HEK293 (cell line): ENCODE measurements around the gene SPAAR.

ENCODE experiments used
- CTCF ChIA-PET: fragments of 350-600 bp; formaldehyde crosslinking; extraction: SDS; loops from one replicate; lab custom pipeline; 2021; ENCODE audit warnings: antibody characterized with exemption; lab: Yijun Ruan, JAX
- POLR2A ChIA-PET: fragments of 300-600 bp; formaldehyde crosslinking; extraction: SDS; loops from one replicate; lab custom pipeline; 2020; ENCODE audit warnings: antibody characterized with exemption, inconsistent platforms; lab: Yijun Ruan, JAX
- H3K27ac ChIP-seq: fragments of 200-500 bp; sonication (Bioruptor generic); 2 replicates; pipeline ENCODE4 v1.5.1; 2014; ENCODE audit warnings: low read depth, low read length, control low read depth, inconsistent platforms; ENCODE audit errors: extremely low read depth
- H3K36me3 ChIP-seq, 2 experiments: fragments of 200-500 bp in 1 of 2; sonication (Bioruptor generic) in 1 of 2; 1 replicate in 1 of 2; 2 replicates in 1 of 2; pipeline ENCODE4 v1.5.1; 2014 to 2017; ENCODE audit warnings: inconsistent platforms in 2 of 2, low read length in 2 of 2; ENCODE audit not compliant: control insufficient read depth in 2 of 2, insufficient read depth in 1 of 2
- H3K4me1 ChIP-seq: fragments of 200-500 bp; sonication (Bioruptor generic); 2 replicates; pipeline ENCODE4 v1.5.1; 2014; ENCODE audit warnings: mild to moderate bottlenecking, low read length, inconsistent platforms; ENCODE audit not compliant: control insufficient read depth, insufficient read depth
- H3K4me3 ChIP-seq: 2 replicates; pipeline ENCODE4 v1.5.1; 2011; ENCODE audit warnings: low read depth, mild to moderate bottlenecking, control low read depth, low read length, moderate library complexity
- H3K9me3 ChIP-seq: fragments of 200-500 bp; sonication (Bioruptor generic); 2 replicates; pipeline ENCODE4 v1.5.1; 2014; ENCODE audit warnings: low read depth, low read length, inconsistent platforms; ENCODE audit not compliant: control insufficient read depth, insufficient read depth
- GLI4 ChIP-seq: fragments of 450-650 bp; formaldehyde crosslinking; IDR thresholded peaks from 2 replicates; pipeline ENCODE4 v1.5.1; 2016; ENCODE audit warnings: missing biosample characterization, missing genetic modification characterization
- GLIS1 ChIP-seq: fragments of 450-650 bp; formaldehyde crosslinking; IDR thresholded peaks from 2 replicates; pipeline ENCODE4 v1.5.1; 2016; ENCODE audit warnings: missing biosample characterization, missing genetic modification characterization
- SALL2 ChIP-seq: fragments of 450-650 bp; formaldehyde crosslinking; IDR thresholded peaks from 2 replicates; pipeline ENCODE4 v1.5.0; 2017; ENCODE audit warnings: missing biosample characterization, mild to moderate bottlenecking, missing genetic modification characterization, borderline replicate concordance
- SCRT1 ChIP-seq: fragments of 450-650 bp; formaldehyde crosslinking; IDR thresholded peaks from 2 replicates; pipeline ENCODE4 v1.5.1; 2016; ENCODE audit warnings: missing biosample characterization, missing genetic modification characterization, borderline replicate concordance
- SCRT2 ChIP-seq: fragments of 450-650 bp; formaldehyde crosslinking; IDR thresholded peaks from 2 replicates; pipeline ENCODE4 v1.5.1; 2016; ENCODE audit warnings: missing biosample characterization, missing genetic modification characterization
- ZIC2 ChIP-seq: fragments of 450-650 bp; formaldehyde crosslinking; IDR thresholded peaks from 2 replicates; pipeline ENCODE4 v1.5.1; 2016; ENCODE audit warnings: missing biosample characterization, missing genetic modification characterization
- ZNF175 ChIP-seq: fragments of 450-650 bp; formaldehyde crosslinking; IDR thresholded peaks from 2 replicates; pipeline ENCODE4 v1.5.1; 2016; ENCODE audit warnings: missing biosample characterization, missing genetic modification characterization
- ZNF416 ChIP-seq: fragments of 450-650 bp; formaldehyde crosslinking; IDR thresholded peaks from 2 replicates; pipeline ENCODE4 v1.5.1; 2016; ENCODE audit warnings: missing biosample characterization, missing genetic modification characterization
- ZNF433 ChIP-seq: fragments of 450-650 bp; formaldehyde crosslinking; IDR thresholded peaks from 2 replicates; pipeline ENCODE4 v1.5.1; 2016; ENCODE audit warnings: missing biosample characterization, missing genetic modification characterization, low read depth
- ZNF571 ChIP-seq: fragments of 450-650 bp; formaldehyde crosslinking; IDR thresholded peaks from 2 replicates; pipeline ENCODE4 v1.5.0; 2017; ENCODE audit warnings: missing biosample characterization, missing genetic modification characterization
- TF ChIP-seq, protein P1 (sequence below): fragments of 450-650 bp; IDR thresholded peaks from 2 replicates; pipeline ENCODE4 v1.5.1; 2018; ENCODE audit warnings: missing biosample characterization, missing genetic modification characterization
- TF ChIP-seq, protein P2 (sequence below): fragments of 450-650 bp; formaldehyde crosslinking; IDR thresholded peaks from 2 replicates; pipeline ENCODE4 v1.5.1; 2016; ENCODE audit warnings: missing biosample characterization, missing genetic modification characterization
- TF ChIP-seq, protein P3 (sequence below): fragments of 450-650 bp; formaldehyde crosslinking; IDR thresholded peaks from 2 replicates; pipeline ENCODE4 v1.5.1; 2017; ENCODE audit warnings: missing biosample characterization, mild to moderate bottlenecking, missing genetic modification characterization, moderate library complexity
- TF ChIP-seq, protein P4 (sequence below): fragments of 450-650 bp; formaldehyde crosslinking; IDR thresholded peaks from 2 replicates; pipeline ENCODE4 v1.5.1; 2017; ENCODE audit warnings: missing biosample characterization, missing genetic modification characterization
- TF ChIP-seq, protein P5 (sequence below): fragments of 450-650 bp; formaldehyde crosslinking; IDR thresholded peaks from 2 replicates; pipeline ENCODE4 v1.5.1; 2016; ENCODE audit warnings: missing biosample characterization, missing genetic modification characterization

The SPAAR gene

DNA sequence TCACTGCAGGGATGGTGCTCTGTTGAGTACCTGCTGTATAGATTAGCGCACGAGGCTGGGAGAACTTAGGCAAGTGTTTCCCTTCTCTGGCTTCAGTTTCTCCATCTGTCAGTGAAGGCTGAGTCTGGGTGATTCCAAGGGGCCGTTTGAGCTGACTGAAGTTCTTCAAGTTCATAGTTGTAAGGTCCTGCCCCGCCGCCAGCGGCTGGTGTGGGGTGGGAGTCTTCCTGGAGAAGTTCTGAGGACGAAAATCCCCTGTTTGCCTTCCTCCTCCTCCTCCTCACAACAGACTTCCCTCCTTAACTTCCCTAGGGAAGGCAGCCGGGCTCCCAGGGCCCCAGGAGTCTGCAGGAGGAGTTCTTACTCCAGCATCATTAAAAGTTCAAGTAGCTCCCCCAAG lies 5.0 kb upstream of the SPAAR start:
- peaks cover 10% of the 10 kb centered on the region for H3K4me1 ChIP-seq
- H3K27ac ChIP-seq, result no peak overlapping the region
- ChIA-PET POLR2A (no interaction called here), CTCF (interaction anchor here (0.7 to 7.1 kb wide), 9 partner anchors 10 to 295 kb away, joined by 3 to 85 read pairs (median 8); no protein-coding TSS in a partner anchor)
- H3K9me3 ChIP-seq, result no peaks in the 10 kb centered on the region
- no peaks in the 10 kb centered on the region for H3K36me3 ChIP-seq
- H3K4me3 ChIP-seq, result no peak overlapping the region
- TF ChIP-seq, protein P1, sequence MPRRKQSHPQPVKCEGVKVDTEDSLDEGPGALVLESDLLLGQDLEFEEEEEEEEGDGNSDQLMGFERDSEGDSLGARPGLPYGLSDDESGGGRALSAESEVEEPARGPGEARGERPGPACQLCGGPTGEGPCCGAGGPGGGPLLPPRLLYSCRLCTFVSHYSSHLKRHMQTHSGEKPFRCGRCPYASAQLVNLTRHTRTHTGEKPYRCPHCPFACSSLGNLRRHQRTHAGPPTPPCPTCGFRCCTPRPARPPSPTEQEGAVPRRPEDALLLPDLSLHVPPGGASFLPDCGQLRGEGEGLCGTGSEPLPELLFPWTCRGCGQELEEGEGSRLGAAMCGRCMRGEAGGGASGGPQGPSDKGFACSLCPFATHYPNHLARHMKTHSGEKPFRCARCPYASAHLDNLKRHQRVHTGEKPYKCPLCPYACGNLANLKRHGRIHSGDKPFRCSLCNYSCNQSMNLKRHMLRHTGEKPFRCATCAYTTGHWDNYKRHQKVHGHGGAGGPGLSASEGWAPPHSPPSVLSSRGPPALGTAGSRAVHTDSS (tag by site-specific recombination), result 0 out of 2 replicates have a peak, but pooled peaks have one; percentile 40
- TF ChIP-seq ZNF416 (tag by site-specific recombination), result no peak
- TF ChIP-seq, all 188 proteins: peak for 1

DNA sequence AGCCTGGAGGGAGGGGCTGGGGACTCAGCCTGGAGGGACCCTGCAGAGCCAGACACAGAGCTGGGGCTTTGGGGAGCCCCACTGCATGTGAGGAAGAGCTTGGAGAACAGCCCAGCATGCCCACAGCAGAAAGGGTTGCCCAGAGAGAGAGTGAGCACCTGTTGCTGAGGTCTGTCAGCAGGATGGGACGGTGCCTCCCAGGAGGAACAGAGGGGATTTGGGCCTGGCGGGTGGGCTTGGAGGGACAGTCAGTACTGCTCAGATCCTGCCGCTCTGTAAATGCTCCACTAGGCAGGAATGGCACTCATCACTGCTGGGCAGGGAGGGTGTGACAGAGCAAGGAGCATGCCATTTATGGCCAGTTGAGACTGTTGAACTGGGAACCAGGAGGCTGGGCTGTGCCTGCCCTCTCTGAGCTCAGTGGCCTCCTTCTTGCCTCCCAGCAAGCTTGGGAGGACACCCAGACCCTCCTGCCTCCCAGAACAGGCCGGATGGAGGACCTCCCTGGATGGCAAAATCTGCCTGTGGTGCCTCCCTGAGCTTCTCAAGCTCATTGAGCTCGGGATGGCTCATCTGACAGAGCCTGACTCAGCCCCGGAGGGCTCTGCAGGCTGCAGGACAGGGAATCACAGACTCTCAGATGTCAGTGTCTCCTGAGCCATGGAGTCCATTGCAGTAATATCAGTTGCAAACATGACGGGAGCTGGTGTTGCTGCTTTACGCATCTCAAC lies 4.1 kb upstream of the SPAAR start:
- POLR2A ChIA-PET, result interaction anchor here (0.5 to 1.4 kb wide), 7 partner anchors 15 to 215 kb away, joined by 3 to 6 read pairs (median 3); partner anchors contain the start of gene HINT2
- CTCF ChIA-PET, result interaction anchor here (0.6 to 7.1 kb wide), 13 partner anchors 11 to 352 kb away, joined by 3 to 85 read pairs (median 4); no protein-coding TSS in a partner anchor

DNA sequence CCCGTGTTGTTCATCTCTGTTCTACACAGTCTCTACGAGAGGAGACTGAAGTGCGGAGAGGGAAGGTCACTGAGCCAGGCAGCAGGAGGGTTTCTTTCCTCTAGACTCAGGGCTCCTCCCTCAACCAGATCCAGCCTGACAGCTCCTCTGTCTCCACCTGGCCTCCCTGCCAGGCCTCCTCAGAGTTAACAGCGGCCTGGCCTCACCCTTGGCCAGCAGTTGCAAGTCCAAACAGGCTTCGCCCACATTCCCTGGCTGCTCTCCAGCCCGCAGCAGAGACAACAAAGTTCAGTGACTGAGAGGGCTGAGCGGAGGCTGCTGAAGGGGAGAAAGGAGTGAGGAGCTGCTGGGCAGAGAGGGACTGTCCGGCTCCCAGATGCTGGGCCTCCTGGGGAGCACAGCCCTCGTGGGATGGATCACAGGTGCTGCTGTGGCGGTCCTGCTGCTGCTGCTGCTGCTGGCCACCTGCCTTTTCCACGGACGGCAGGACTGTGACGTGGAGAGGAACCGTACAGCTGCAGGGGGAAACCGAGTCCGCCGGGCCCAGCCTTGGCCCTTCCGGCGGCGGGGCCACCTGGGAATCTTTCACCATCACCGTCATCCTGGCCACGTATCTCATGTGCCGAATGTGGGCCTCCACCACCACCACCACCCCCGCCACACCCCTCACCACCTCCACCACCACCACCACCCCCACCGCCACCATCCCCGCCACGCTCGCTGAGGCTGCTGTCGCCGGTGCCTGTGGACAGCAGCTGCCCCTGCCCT lies 3.2 kb upstream of the SPAAR start, which contains the start of gene HRCT1:
Gene HRCT1, plus strand, starts transcription at position 291 of the 768 bp plus-strand sequence. Its CDS starts 86 bp downstream, at position 377.
- Histone ChIP-seq H3K4me1 (peaks cover 10% of the 10 kb centered on the region), H3K27ac (0 out of 2 replicates have a peak within 1 kb of the TSS, but pooled peaks have one; percentile 35), H3K9me3 (no peaks in the 10 kb centered on the region), H3K36me3 (no peaks in the 10 kb centered on the region), H3K4me3 (no peak within 1 kb of the TSS; the same call in 1 of the 2 replicates)
- ChIA-PET POLR2A (interaction anchor here (0.5 to 1.5 kb wide), 9 partner anchors 8 to 215 kb away, joined by 3 to 6 read pairs (median 3); partner anchors contain the start of genes CREB3, HINT2 and TLN1), CTCF (interaction anchor here (0.7 to 7.1 kb wide), 11 partner anchors 12 to 1206 kb away, joined by 3 to 85 read pairs (median 4); no protein-coding TSS in a partner anchor)
- TF ChIP-seq, protein P2, sequence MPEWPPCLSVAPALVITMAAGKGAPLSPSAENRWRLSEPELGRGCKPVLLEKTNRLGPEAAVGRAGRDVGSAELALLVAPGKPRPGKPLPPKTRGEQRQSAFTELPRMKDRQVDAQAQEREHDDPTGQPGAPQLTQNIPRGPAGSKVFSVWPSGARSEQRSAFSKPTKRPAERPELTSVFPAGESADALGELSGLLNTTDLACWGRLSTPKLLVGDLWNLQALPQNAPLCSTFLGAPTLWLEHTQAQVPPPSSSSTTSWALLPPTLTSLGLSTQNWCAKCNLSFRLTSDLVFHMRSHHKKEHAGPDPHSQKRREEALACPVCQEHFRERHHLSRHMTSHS, result no peak
- no peak for TF ChIP-seq ZNF433 (tag by site-specific recombination)
- TF ChIP-seq SCRT2 (tag by site-specific recombination), result no peak
- TF ChIP-seq, protein P3, sequence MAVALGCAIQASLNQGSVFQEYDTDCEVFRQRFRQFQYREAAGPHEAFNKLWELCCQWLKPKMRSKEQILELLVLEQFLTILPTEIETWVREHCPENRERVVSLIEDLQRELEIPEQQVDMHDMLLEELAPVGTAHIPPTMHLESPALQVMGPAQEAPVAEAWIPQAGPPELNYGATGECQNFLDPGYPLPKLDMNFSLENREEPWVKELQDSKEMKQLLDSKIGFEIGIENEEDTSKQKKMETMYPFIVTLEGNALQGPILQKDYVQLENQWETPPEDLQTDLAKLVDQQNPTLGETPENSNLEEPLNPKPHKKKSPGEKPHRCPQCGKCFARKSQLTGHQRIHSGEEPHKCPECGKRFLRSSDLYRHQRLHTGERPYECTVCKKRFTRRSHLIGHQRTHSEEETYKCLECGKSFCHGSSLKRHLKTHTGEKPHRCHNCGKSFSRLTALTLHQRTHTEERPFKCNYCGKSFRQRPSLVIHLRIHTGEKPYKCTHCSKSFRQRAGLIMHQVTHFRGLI (tag by site-specific recombination), result no peak
- TF ChIP-seq, protein P4, sequence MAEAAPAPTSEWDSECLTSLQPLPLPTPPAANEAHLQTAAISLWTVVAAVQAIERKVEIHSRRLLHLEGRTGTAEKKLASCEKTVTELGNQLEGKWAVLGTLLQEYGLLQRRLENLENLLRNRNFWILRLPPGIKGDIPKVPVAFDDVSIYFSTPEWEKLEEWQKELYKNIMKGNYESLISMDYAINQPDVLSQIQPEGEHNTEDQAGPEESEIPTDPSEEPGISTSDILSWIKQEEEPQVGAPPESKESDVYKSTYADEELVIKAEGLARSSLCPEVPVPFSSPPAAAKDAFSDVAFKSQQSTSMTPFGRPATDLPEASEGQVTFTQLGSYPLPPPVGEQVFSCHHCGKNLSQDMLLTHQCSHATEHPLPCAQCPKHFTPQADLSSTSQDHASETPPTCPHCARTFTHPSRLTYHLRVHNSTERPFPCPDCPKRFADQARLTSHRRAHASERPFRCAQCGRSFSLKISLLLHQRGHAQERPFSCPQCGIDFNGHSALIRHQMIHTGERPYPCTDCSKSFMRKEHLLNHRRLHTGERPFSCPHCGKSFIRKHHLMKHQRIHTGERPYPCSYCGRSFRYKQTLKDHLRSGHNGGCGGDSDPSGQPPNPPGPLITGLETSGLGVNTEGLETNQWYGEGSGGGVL (tag by site-specific recombination), result no peak
- no peak for TF ChIP-seq ZNF175 (tag by site-specific recombination)

More for the DNA sequence above, 4.1 kb upstream of the SPAAR start:
- H3K4me1 ChIP-seq, result peaks cover 10% of the 10 kb centered on the region
- H3K9me3 ChIP-seq, result no peaks in the 10 kb centered on the region
- H3K36me3 ChIP-seq, result no peaks in the 10 kb centered on the region
- H3K27ac ChIP-seq, result no peak overlapping the region
- TF ChIP-seq SALL2 (tag by site-specific recombination) (no peak), ZIC2 (tag by site-specific recombination) (peak; percentile 47), GLI4 (tag by site-specific recombination) (no peak), ZNF571 (tag by site-specific recombination) (no peak), GLIS1 (tag by site-specific recombination) (peak; percentile 88), SCRT1 (tag by site-specific recombination) (peak; percentile 80; the same call in 1 of the 2 replicates), SCRT2 (tag by site-specific recombination) (peak; percentile 97)
- TF ChIP-seq, protein P5, sequence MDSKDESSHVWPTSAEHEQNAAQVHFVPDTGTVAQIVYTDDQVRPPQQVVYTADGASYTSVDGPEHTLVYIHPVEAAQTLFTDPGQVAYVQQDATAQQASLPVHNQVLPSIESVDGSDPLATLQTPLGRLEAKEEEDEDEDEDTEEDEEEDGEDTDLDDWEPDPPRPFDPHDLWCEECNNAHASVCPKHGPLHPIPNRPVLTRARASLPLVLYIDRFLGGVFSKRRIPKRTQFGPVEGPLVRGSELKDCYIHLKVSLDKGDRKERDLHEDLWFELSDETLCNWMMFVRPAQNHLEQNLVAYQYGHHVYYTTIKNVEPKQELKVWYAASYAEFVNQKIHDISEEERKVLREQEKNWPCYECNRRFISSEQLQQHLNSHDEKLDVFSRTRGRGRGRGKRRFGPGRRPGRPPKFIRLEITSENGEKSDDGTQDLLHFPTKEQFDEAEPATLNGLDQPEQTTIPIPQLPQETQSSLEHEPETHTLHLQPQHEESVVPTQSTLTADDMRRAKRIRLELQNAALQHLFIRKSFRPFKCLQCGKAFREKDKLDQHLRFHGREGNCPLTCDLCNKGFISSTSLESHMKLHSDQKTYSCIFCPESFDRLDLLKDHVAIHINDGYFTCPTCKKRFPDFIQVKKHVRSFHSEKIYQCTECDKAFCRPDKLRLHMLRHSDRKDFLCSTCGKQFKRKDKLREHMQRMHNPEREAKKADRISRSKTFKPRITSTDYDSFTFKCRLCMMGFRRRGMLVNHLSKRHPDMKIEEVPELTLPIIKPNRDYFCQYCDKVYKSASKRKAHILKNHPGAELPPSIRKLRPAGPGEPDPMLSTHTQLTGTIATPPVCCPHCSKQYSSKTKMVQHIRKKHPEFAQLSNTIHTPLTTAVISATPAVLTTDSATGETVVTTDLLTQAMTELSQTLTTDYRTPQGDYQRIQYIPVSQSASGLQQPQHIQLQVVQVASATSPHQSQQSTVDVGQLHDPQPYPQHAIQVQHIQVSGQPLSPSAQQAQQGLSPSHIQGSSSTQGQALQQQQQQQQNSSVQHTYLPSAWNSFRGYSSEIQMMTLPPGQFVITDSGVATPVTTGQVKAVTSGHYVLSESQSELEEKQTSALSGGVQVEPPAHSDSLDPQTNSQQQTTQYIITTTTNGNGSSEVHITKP, result peak; percentile 7; the same call in 1 of the 2 replicates
- TF ChIP-seq, all 188 proteins: peak for 5
- H3K4me3 ChIP-seq, result no peak overlapping the region
